HCT116 (cell line): ENCODE measurements around the gene NFATC1. TPM values are rescaled to one million over a fixed set of nuclear protein-coding genes. Genes with fewer than 3 reads are reported as not detected.

Experiments used
- ATAC-seq: fragments of 200-7000 bp; cut with Tn5 transposase; 2 replicates; pipeline ENCODE4 v1.9.1; 2020; ENCODE audit warnings: mild to moderate bottlenecking, moderate library complexity
- BruUV-seq: library from RNA; stranded (reverse); fragments of 400-500 nt; replicated peaks from 2 replicates; lab custom pipeline; 2021; lab: Mats Ljungman, UMichigan
- CTCF ChIA-PET: fragments of 300-600 bp; sonication (Branson Sonifier 250); formaldehyde crosslinking; loops from one replicate; lab custom pipeline; 2021; ENCODE audit warnings: antibody characterized with exemption; lab: Charles Lee
- POLR2A ChIA-PET: fragments of 300-600, 350-600 bp; sonication (Branson Sonifier 250); formaldehyde crosslinking; loops from one replicate; lab custom pipeline; 2021; ENCODE audit warnings: antibody characterized with exemption; lab: Charles Lee
- RAD21 ChIA-PET, 2 experiments: fragments of 300-600 bp; sonication (Branson Sonifier 250); formaldehyde crosslinking; loops; one replicate each; lab custom pipeline; 2023; ENCODE audit warnings: low total read pairs in 2 of 2; ENCODE audit not compliant: uncharacterized antibody in 2 of 2, unreplicated experiment in 2 of 2, low non-redundant PET in 1 of 2; lab: Charles Lee
- DNase-seq: peaks from one replicate; pipeline ENCODE4 v3.0.0-alpha.2; 2010; ENCODE audit warnings: low read depth, low spot score
- H2AFZ ChIP-seq: fragments of 200-600 bp; shearing (Covaris generic), sonication (generic); 2 replicates; pipeline ENCODE4 v1.6.1; 2017; ENCODE audit warnings: low read depth, mixed run types, mixed read lengths, antibody characterized with exemption, low read length; ENCODE audit not compliant: poor library complexity, severe bottlenecking
- H3K27ac ChIP-seq: 2 replicates; pipeline ENCODE4 v1.5.1; 2012; ENCODE audit warnings: low read depth, low read length
- H3K27me3 ChIP-seq: fragments of 200-600 bp; sonication (generic); 2 replicates; pipeline ENCODE4 v1.6.1; 2016; ENCODE audit warnings: mixed run types, low read length, mixed read lengths; ENCODE audit not compliant: insufficient read depth
- H3K36me3 ChIP-seq, 2 experiments: fragments of 200-500 bp in 1 of 2; fragments of 200-600 bp in 1 of 2; sonication (Bioruptor generic) in 1 of 2; sonication (generic) in 1 of 2; 2 replicates each; pipeline versions ENCODE4 v1.5.1 to v1.6.1; 2014 to 2016; ENCODE audit warnings: low read length in 2 of 2, inconsistent platforms in 1 of 2, mixed read lengths in 1 of 2, mixed run types in 1 of 2; ENCODE audit not compliant: insufficient read depth in 2 of 2, control insufficient read depth in 1 of 2
- H3K4me1 ChIP-seq, 2 experiments: fragments of 200-600 bp in 1 of 2; sonication (generic) in 1 of 2; 2 replicates each; pipeline versions ENCODE4 v1.5.1 to v1.6.1; 2012 to 2017; ENCODE audit warnings: low read length in 2 of 2, inconsistent platforms in 1 of 2, mild to moderate bottlenecking in 1 of 2, mixed read lengths in 1 of 2, mixed run types in 1 of 2, moderate library complexity in 1 of 2; ENCODE audit not compliant: insufficient read depth in 2 of 2, control insufficient read depth in 1 of 2
- H3K4me2 ChIP-seq: fragments of 200-600 bp; sonication (generic); 2 replicates; pipeline ENCODE4 v1.6.1; 2017; ENCODE audit warnings: mixed run types, low read length, mixed read lengths
- H3K4me3 ChIP-seq, 2 experiments: fragments of 200-600 bp in 1 of 2; sonication (generic) in 1 of 2; replicated peaks in 1 of 2; 2 replicates each; pipeline ENCODE4 v1.5.1; 2011 to 2016; ENCODE audit warnings: low read length in 2 of 2, control low read depth in 1 of 2, low read depth in 1 of 2, mild to moderate bottlenecking in 1 of 2, mixed read lengths in 1 of 2, mixed run types in 1 of 2
- H3K79me2 ChIP-seq: fragments of 200-600 bp; sonication (generic); 2 replicates; pipeline ENCODE4 v1.6.1; 2017; ENCODE audit warnings: mild to moderate bottlenecking, mixed run types, low read length, moderate library complexity, mixed read lengths; ENCODE audit not compliant: insufficient read depth
- H3K9ac ChIP-seq: fragments of 200-600 bp; sonication (generic); 2 replicates; pipeline ENCODE4 v1.6.1; 2016; ENCODE audit warnings: low read length, mixed read lengths
- H3K9me2 ChIP-seq: fragments of 200-600 bp; sonication (generic), shearing (Covaris generic); 2 replicates; pipeline ENCODE4 v1.6.1; 2017; ENCODE audit warnings: mixed run types, mild to moderate bottlenecking, moderate library complexity; ENCODE audit not compliant: insufficient read depth
- H3K9me3 ChIP-seq, 2 experiments: fragments of 200-500 bp in 1 of 2; fragments of 200-600 bp in 1 of 2; sonication (Bioruptor generic) in 1 of 2; sonication (generic) in 1 of 2; 2 replicates each; pipeline ENCODE4 v1.6.1; 2014 to 2017; ENCODE audit warnings: low read length in 2 of 2, mixed read lengths in 2 of 2, inconsistent platforms in 1 of 2, low read depth in 1 of 2, mild to moderate bottlenecking in 1 of 2, mixed run types in 1 of 2, moderate library complexity in 1 of 2; ENCODE audit not compliant: control insufficient read depth in 1 of 2, insufficient read depth in 1 of 2
- H4K20me1 ChIP-seq: fragments of 200-600 bp; sonication (generic), shearing (Covaris generic); 2 replicates; pipeline ENCODE4 v1.6.1; 2017; ENCODE audit warnings: mixed run types, mild to moderate bottlenecking, moderate library complexity; ENCODE audit not compliant: insufficient read depth
- ATF3 ChIP-seq: IDR thresholded peaks from 2 replicates; pipeline ENCODE4 v1.6.1; 2012
- CBX3 ChIP-seq: IDR thresholded peaks from 2 replicates; pipeline ENCODE4 v1.6.1; 2012; ENCODE audit warnings: low read depth
- CEBPB ChIP-seq: IDR thresholded peaks from 2 replicates; pipeline ENCODE4 v1.6.1; 2012; ENCODE audit warnings: low read depth
- EGR1 ChIP-seq: IDR thresholded peaks from 2 replicates; pipeline ENCODE4 v1.6.1; 2012; ENCODE audit warnings: low read depth
- EZH2 ChIP-seq: fragments of 200-600 bp; sonication (generic); IDR thresholded peaks from 2 replicates; pipeline ENCODE4 v1.6.1; 2017; ENCODE audit warnings: antibody characterized with exemption, mixed run types
- FOSL1 ChIP-seq: IDR thresholded peaks from 2 replicates; pipeline ENCODE4 v1.6.1; 2012; ENCODE audit warnings: low read depth
- POLR2A ChIP-seq: IDR thresholded peaks from 2 replicates; pipeline ENCODE4 v1.7.0; 2011; ENCODE audit warnings: borderline replicate concordance; ENCODE audit not compliant: insufficient read depth, insufficient read length; ENCODE audit errors: extremely low read depth
- POLR2AphosphoS5 ChIP-seq: IDR thresholded peaks from 2 replicates; pipeline ENCODE4 v1.6.1; 2011; ENCODE audit warnings: mild to moderate bottlenecking, low read depth, low read length, moderate library complexity
- TCF7L2 ChIP-seq: IDR thresholded peaks from 2 replicates; pipeline ENCODE4 v1.7.0; 2011; ENCODE audit warnings: borderline replicate concordance, inconsistent platforms; ENCODE audit not compliant: insufficient read depth, insufficient read length; ENCODE audit errors: extremely low read depth
- ZBTB33 ChIP-seq: IDR thresholded peaks from 2 replicates; pipeline ENCODE4 v1.6.1; 2011; ENCODE audit warnings: mild to moderate bottlenecking, low read length, moderate library complexity; ENCODE audit not compliant: insufficient replicate concordance; ENCODE audit errors: extremely low read depth
- intact Hi-C: fragments of 100-400 bp; cut with micrococcal nuclease; formaldehyde crosslinking; loops from 2 replicates; pipeline ENCODE4 v1.10.0; 2022
- total RNA-seq: library from RNA; stranded (reverse); gene quantifications from one replicate; pipeline ENCODE4 v1.2.1, GENCODE V29; 2021; ENCODE audit not compliant: unreplicated experiment

The NFATC1 gene
- total RNA-seq, 1 experiment from 2014 or later, result 20.8 TPM

- Histone ChIP-seq H3K79me2 (no peaks in the 10 kb centered on the region), H3K27me3 (no peaks in the 10 kb centered on the region), H3K4me3 (no peak overlapping the region), H3K9me2 (no peaks in the 10 kb centered on the region), H4K20me1 (no peaks in the 10 kb centered on the region), H2AFZ (no peak overlapping the region), H3K9ac (no peak overlapping the region), H3K4me1 (peaks cover 24 to 33% of the 10 kb centered on the region in 2 experiments), H3K4me2 (no peak overlapping the region), H3K9me3 (peaks cover 16 to 24% of the 10 kb centered on the region in 2 experiments; a peak in 2 of 4 replicates), H3K27ac (no peak overlapping the region), H3K36me3 (no peaks in the 10 kb centered on the region)
- BruUV-seq, result no TSS peak
- TF ChIP-seq EGR1 (no peak), CEBPB (no peak), CBX3 (no peak), TCF7L2 (peak; percentile 10), POLR2AphosphoS5 (no peak)
- no peak for DNase-seq
- POLR2A ChIA-PET, result no interaction called here
- ATAC-seq, result no peak
- CTCF ChIA-PET, result no interaction called here
- RAD21 ChIA-PET, result no interaction called here
- intact Hi-C loops, result no loop called here
These were observed 177.2 kb downstream of the NFATC1 start for GRCh38 chr18:79572848-79573451.

- Histone ChIP-seq H3K27ac (no peak overlapping the region), H3K9ac (no peak overlapping the region), H3K9me3 (peaks cover 16 to 24% of the 10 kb centered on the region in 2 experiments; a peak in 2 of 4 replicates), H3K9me2 (no peaks in the 10 kb centered on the region), H3K36me3 (no peaks in the 10 kb centered on the region), H2AFZ (no peak overlapping the region), H3K4me2 (no peak overlapping the region), H3K4me1 (peaks cover 24 to 31% of the 10 kb centered on the region in 2 experiments), H3K27me3 (no peaks in the 10 kb centered on the region), H3K4me3 (no peak overlapping the region), H3K79me2 (no peaks in the 10 kb centered on the region), H4K20me1 (no peaks in the 10 kb centered on the region)
- no peak for ATAC-seq
- no peak for TF ChIP-seq ZBTB33
- no peak for TF ChIP-seq FOSL1
- TF ChIP-seq ATF3, result no peak
- TF ChIP-seq POLR2A, result no peak
- TF ChIP-seq EZH2, result no peak
- no peak for DNase-seq
- POLR2A ChIA-PET, result no interaction called here
- RAD21 ChIA-PET, result no interaction called here
- CTCF ChIA-PET, result no interaction called here
- BruUV-seq, result no TSS peak
- intact Hi-C loops, result no loop called here
These were observed 178.3 kb downstream of the NFATC1 start for GRCh38 chr18:79573921-79574491.
